ENCODE results near the gene XYLT1.

Gene XYLT1

DNA sequence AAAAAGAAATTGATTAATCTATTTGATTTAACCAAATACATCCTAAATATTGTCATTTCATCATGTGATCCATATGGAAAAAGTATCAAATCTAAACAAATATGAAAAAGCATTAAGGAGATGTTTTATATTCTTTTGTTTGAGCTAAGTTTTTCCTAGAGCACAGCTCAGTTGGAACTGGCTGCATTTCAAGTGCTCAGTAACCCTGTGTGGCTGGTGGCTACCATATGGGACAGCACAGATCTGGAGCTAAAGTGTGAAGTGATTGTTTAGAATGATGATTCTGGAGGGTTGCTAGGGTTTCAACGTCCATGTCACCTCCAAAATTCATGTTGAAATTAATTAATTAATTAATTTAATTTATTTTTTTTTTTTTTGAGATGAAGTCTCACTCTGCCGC is 137.5 kb downstream of the XYLT1 start:
- DNase-seq (ENCODE audit: low read depth): no peak

DNA sequence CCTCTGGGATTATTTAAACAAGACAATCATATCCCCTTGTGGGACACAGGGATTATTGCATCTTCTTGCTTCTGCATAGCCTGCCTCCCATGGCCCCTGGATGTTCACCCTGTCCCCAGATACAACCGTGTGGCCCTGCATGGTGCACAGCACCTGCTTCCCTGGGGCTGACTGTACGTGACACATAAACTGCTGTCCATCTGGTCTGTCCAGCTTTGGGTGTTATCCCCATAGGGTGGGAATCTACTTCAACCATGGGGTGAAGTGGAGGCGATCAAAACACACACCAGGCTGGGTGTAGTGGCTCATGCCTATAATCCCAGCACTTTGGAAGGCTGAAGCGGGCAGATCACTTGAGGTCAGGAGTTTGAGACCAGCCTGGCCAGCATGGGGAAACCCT is 138.8 kb downstream of the XYLT1 start:
- DNase-seq (ENCODE audit: low read depth): no peak

DNA sequence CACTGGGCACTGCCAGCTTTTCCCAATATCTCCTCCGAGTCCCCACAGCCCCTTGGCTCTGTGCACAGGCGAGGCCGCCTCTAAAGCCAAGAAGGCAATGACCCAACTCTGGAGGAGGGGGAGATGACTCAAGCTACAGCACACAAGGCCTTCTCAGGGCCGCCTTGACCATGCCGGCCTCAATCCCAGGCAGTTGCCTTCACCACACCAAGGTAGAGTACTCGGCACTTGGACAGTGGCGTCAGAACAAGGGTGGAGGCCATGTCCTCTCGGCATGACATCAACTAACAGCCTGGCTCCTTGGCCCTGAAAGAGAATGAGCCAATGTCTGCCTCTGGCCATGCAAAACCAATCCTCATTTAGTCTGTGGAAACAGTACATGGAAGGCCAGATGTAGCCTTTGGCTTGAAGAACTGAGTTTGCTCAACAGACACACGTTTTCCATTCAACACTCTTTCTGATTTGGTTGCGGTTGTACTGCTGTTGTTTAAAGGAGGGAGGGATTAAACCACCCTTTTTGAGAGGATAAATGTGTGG is 139.6 kb downstream of the XYLT1 start:
- no peak for DNase-seq (ENCODE audit: low read depth)

DNA sequence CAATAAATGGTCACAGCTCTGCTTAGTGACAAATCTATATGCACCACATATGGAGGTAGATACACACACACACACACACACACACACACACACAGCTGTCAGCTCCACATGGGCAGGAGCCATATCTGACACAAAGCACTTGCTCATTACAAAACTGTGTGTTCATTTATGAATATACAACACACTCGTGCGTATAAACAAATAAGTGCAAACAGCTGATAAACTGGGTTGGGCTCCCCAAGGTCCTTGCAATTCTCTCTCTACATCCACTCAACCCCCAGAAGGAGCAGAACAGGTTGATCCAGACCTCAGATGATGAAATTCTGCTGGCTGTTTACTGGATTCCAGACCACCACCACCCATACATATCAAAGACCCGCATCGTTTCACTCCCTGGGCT is 140.7 kb downstream of the XYLT1 start:
- DNase-seq (ENCODE audit: low read depth): no peak

DNA sequence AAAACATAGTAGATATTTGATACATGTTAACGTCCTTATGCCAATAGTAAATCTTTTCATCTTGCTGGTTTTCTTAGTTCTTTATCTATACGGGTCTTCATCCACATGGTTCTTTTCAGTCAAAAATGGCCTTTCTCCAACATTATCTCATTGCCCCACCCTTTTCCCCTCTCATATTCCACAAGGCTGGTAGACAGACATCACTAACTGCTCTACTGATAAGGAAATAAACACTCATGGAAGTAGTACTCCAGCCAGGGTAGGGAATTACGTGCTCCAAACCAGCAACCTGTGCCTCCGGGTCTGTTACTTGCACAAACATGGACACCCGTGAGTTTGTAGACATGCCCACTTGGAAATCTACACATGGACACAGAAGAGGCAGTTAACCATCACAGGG is 141.4 kb downstream of the XYLT1 start:
- no peak for DNase-seq (ENCODE audit: low read depth)

DNA sequence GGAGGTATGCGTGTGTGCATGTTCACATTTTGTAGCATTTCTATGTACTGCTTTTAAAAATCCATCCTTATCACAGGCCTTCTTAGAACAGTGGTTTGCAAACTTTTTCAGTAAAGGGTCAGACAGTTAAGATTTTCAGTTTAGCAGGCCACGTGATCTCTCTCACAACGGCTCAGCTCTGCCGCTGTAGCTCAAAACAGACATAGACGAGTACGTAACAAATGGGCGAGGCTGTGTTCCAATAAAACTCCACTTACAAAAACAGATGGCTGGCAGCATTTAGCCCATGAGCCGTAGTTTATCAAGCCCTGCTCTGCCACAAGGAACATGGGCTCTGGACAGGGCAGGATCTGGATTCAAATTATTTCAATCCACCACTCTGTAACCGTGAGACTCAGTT is 141.8 kb downstream of the XYLT1 start:
- DNase-seq (ENCODE audit: low read depth): no peak

DNA sequence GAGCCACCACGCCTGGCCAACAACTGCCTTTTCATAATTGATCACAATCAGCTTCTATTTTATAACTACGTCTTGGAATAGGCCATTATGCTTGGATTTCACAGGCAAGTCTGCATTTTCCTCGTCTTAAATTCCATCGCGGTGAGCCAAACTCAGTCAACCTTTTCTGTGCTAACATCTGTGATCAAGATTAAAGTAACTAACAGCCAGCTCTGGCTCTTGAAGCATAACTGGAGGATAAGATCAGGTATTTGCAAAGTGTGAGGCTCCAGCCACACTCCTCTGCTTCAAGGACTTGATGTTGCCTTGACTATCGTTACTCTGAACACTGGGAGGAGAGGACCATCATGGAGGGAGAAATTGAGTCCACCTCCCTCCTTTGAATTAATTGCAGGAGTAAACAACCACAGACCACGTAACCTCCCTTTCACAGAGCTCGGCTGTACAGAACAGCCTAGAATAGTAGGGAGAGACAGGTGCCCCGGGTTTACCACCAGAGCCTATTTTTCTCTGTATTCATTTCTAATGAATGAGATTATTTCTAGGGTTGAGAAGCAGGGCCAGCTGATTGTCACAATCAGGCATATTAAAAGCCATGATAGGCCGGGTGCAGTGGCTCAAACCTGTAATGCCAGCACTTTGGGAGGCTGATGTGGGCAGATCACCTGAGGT is 143.0 kb downstream of the XYLT1 start:
- no peak for DNase-seq (ENCODE audit: low read depth)

DNA sequence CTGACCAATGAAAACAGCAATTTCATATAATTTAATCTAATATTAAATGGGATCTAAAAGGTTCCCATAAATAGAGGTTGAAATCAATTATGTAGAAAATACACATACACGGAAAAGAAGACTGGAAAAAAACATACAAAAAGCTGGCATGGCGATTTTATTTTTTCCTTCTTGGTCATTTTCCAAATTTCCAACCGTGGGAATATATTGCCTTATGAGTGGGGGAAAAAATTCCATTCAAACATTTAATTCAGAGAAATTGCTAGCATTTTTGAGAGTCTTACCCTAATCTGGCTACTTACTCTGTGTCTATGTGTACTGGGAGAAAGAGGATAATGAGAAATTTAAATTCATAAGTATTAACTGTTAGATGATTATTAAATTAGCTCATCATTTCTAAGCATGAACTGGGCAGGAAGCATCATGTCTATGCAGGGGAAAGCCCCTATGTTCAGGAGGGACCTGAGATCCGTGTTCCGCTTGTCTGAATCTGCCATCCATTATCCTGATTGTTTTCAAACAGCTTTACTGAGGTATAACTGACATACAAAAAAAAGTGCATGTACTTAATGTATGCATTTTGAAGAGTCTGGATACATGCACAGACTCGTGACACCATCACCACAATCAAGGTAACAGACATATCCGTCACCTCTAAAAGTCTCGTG is 145.2 kb downstream of the XYLT1 start:
- no peak for DNase-seq (ENCODE audit: low read depth)

DNA sequence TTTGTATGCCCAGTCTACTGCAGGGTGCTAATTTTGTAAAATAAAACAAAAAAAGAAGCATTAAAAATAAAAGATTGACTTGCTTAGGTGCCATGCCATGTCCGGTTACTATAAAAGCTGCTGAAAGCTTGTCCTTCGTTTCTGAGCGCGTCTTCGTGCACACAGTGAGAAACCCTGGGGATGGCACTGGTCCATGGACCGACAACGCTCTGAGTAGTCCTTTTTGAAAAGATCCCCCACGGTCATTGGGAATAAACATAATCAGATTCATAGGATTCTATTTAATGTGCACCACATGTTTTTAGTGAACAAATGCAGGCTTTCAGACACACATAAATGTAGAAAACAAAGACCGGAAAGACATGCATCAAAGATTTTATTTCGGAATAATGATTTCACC is 146.3 kb downstream of the XYLT1 start:
- DNase-seq (ENCODE audit: low read depth): no peak

DNA sequence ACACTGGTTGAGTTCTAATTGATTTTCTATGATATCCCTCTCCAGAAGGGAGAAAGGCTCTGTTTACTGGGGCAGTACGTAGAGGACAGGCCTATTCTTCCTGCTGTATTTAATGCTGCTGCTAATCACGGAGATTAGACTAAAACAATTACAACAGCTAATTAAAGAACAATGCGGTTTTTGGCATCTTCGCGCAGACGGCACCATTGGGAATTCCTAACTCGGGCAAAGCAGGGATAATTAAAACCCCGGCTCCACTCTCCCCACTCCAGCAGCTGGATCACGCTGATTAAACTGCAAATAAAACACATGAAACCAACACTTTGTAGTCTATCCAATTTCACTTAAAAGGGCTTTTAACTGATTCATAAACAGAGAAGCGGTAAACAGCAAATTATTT is 147.6 kb downstream of the XYLT1 start:
- no peak for DNase-seq (ENCODE audit: low read depth)

DNA sequence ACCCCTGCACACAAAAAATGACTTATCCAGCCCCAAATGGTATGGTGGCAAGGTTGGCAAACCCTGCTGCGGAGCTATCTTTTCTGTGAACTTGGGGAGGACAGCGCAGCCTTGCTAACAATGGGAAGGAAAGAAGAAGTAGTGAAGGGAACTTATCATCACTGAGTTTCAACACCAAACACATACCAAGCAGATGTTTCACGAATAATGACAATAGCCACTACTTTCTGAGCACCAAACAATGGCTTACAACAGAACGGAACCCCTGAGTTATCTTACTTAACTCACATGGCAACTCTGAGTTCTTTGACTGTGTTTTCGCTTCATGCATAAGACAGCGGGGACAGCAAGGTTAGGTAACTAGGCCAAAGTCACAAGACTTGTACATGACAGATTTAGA is 148.9 kb downstream of the XYLT1 start:
- DNase-seq (ENCODE audit: low read depth): no peak

DNA sequence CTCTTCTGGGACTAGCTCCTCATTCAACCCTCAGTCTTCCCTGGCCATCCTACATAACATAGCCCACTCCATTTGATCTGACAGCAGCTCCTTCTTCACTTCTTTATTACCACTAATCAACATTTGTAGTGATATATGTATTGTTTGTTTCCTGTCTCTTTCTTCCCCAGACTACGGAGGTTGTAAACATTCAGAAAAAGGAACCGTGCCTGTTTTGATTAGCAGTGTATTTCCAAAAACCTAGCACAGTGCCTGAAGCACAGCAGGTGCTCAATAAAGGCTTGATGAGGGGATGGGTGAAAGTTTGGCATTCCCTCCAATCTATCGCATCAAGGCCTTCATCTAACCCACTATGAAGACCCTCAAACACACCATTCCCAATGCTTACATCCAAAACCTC is 150.8 kb downstream of the XYLT1 start:
- no peak for DNase-seq (ENCODE audit: low read depth)

DNA sequence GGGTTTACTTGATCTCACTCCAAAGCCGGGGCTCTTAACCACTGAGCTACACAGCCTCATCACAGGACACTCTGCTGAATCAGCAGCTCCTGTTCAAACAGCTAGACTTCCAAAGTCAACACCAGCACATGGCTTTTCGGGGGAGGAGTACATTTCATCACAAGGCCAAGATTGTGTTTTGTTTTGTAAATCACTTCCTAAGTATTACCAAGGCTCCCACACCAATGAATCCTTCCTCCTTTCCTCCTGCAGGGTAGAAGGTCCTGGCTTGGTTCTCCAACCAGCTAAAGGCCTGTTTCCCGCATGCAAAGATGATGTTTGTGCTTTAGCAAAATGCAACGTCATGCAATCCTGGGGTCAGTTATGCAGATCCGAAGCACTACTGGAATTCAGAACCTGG is 152.5 kb downstream of the XYLT1 start:
- DNase-seq (ENCODE audit: low read depth): no peak

DNA sequence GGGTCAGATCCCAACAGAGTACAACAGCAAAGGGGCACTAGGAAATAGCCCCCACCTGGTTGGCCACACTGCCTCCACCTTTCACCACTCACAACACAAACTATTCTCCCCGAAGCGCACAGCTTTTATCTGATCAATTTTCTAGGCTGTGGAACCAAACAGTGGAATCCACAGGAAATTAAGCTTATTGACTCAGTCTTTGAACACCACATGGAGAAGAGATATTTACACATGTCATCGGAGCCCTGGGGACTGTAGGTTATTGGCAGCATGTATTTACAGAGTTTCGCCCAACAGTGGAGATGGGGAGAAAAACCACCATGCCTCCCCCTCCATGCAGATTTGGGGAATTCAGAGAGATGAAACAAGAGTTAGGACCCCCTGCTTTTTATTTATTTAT is 154.8 kb downstream of the XYLT1 start:
- no peak for DNase-seq (ENCODE audit: low read depth)

DNA sequence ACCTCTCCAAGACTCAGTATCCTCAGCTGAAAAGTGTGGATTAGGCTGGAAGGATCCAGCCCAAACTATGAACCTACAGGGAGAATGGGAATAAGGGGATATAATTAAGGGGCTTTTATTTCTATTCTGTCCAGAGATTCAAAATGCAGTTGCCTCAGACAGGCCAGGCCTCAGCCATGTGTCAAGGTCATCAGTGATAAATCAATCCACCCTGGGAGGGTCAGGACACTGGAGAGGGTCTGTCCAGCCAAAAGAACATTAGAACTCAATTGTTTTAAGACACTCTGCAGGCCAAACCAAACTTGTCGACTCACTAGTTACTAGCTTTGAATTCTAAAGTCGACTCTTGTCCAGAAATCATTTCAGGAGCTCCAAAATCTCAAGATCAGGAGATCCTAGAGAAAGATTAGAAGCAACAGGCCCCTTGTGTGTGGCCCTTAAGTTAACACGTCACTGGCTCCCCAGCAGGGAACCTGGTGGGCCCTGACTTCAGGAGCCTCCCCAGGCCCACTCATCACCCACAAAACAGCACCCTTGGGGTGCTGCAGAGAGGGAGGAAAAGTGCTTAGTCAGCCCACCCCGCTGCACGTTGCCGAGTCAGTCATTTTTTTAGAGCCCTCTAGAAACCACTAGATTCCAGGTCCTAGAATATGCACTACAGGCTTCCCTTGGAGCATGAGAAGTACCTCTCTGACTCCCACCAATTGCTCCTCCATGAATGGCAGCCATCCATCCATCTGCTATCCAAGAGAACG is 156.8 kb downstream of the XYLT1 start:
- no peak for DNase-seq (ENCODE audit: low read depth)

DNA sequence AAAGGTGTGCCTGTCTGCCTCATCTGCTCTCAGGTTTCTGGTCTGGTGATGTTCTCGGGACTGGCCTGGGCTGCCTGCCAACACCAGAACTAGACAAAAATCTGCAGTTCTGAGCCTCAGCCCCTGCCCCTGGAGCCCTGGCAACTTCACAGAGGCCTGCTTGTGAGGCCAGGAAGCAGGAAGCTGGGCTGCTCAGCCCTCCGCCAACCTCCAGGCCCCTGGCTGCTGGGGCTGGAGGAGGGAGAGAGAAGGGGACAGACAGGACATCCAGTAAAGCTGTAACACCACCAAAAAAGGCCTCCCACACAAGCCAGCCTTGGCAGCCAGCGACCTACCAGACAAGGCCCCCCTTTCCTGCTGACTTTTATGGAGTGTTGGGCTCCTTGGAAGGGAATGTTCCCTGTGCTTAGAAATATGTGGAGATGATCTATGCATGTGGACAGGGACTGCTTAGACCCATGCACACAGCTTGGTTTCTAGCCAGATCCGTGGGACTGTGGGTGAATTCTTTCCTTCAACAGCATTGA is 157.6 kb downstream of the XYLT1 start:
- no peak for DNase-seq (ENCODE audit: low read depth)

DNA sequence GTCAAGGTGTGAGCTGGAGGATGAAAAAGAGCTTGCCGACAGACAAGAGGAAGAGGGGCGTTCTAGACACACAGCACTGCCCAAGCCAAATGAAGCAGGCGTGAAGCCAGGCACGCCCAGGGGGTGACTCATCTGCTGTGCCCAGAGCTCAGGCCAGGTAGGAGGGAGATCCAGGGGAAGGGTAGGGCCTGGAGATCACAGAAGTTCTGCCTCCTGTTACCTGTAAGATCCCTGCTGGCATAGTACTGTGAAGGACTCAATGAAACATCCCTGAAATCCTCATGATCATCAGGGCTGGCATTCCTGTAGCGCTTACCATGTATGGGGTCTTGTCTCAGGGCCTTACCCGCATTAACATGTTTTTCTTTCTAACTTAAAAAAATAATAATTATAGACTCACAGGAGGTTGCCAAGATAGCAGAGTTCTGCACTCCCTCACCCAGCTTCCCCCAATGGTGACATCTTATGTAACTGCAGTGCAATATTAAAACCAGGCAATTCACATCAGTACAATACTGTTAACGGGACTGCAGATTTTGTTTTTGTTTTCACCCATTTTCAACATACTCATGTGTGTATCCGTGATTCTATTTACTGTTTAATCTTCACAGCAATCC is 158.6 kb downstream of the XYLT1 start:
- no peak for DNase-seq (ENCODE audit: low read depth)

DNA sequence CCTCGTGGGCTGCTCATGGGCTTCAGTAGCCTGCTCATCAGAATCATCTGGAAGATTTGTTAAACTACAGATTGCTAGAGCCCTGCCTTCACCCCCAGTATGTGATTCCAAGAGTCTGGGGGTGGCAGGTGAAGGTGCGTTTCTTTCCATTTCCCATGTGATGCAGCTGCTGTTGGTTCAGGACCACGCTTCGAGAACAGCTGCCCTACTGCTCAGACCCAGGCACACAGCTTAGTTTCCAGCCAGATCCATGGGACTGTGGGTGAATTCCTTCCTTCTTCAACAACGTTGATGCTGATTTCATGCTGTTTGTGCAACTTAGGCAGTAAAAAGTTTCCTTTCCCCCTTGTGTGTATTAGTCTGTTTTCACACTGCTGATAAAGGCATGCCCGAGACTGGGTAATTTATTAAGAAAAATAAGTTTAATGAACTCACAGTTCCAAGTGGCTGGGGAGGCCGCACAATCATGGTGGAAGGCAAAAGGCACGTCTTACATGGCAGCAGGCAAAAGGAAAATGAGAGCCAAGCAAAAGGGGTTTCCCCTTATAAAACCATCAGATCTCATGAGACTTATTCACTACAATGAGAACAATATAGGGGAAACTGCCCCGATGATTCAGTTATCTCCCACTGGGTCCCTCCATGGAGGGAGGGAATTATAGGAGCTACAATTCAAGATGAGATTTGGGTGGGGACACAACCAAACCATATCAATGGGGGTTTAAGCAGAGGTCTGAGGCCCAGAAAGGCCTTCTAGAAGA is 159.2 kb downstream of the XYLT1 start:
- DNase-seq (ENCODE audit: low read depth): no peak

DNA sequence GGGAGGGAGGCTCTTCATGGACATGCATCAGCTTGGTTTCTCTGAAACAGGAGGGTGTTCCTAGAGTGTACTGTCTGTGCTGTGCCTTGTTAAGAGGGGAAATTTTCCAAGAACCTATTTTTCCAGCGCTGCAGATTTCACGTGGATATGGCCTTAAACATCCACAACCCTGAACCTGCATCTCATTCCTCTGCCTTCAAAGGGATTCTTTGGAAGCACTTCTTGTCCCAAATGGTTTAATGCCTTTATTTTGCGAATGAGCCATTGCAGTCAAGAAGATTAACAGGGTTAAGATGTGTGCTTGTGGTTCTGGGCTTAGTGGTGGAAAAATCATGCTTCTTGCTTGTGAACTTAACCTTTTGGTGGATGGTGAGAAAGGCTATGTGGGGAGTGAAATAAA is 161.2 kb downstream of the XYLT1 start:
- no peak for DNase-seq (ENCODE audit: low read depth)

DNA sequence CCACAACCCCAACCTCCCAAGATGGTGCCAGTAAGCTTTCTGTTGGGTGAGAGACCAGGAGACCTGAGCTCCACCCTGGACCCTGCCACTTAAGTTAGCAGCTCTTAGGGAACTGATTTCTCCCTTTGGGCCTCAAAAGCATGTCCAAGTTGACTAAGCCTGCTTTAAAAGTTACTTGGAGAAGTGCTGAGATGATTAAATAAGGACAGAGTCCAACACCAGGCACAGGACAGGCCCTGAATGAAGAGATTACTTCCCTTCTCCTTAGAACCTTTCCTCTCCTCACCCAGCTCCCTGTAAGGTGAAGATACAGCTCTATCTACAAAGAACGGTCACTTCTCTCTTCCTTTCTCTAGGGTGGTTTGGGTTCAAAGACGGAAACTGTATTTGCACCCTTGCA is 162.6 kb downstream of the XYLT1 start:
- DNase-seq (ENCODE audit: low read depth): no peak

DNA sequence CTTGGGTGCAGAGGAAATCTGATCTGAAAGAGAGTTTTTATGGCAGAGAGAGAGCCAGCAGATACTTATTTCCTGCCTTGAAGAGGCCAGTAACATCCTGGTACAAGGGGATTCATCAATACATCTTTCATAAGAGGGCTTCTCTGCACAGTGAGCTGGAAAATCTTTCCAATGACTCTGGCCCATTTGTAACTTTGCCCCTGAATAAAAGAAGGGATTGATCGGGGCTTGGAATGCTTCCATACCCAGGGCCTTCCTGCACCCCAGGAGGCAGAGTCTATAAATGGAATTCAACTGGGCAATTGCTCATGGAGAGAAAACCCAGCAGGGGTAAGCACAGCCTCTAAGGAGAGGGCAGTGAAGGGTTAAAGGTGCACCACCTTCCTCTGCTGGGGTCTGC is 163.3 kb downstream of the XYLT1 start:
- DNase-seq (ENCODE audit: low read depth): no peak

DNA sequence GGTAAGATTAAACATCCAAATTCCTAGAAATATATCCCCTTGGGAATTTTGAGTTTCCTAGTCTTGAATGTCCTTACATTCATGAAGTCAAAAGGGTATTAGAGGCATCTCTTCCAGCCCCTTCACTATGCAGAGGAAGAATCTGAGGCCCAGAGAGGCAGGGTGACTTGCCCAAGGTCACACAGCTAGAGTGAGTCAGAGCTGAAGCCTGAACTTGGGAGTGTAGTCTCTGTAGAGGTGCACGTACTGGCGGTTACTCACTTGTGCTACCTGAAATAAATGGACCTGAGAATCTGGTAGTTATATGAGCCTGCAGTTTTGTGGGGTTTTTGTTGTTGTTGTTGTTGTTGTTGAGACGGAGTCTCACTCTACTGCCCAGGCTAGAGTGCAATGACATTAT is 164.0 kb downstream of the XYLT1 start:
- no peak for DNase-seq (ENCODE audit: low read depth)

All from stimulated activated CD8-positive, alpha-beta memory T cell treated with anti-CD3 and anti-CD28 coated beads, Interleukin-15, amount 100 ng/mL, for 24 hours (primary cell).